Hepatocyte (in vitro differentiated cells): ENCODE results near the gene UBTD1. TPM values are rescaled to one million over a fixed set of nuclear protein-coding genes. Genes with fewer than 3 reads are reported as not detected.

Experiments
- DNase-seq: peaks from one replicate; pipeline ENCODE4 v3.0.0-alpha.2; 2016; ENCODE audit warnings: low spot score
- H2AFZ ChIP-seq: fragments of 200-600 bp; sonication (generic); 2 replicates; pipeline ENCODE4 v1.6.0; 2016; ENCODE audit warnings: antibody characterized with exemption, mild to moderate bottlenecking
- H3K27ac ChIP-seq: fragments of 200-600 bp; sonication (generic); 2 replicates; pipeline ENCODE4 v1.5.1; 2016; ENCODE audit warnings: mild to moderate bottlenecking
- H3K27me3 ChIP-seq: fragments of 200-600 bp; sonication (generic); 2 replicates; pipeline ENCODE4 v1.6.1; 2016
- H3K36me3 ChIP-seq: fragments of 200-600 bp; sonication (generic); replicated peaks from 2 replicates; pipeline ENCODE4 v1.5.1; 2016; ENCODE audit warnings: low read depth; ENCODE audit not compliant: insufficient read depth
- H3K4me1 ChIP-seq: fragments of 200-600 bp; sonication (generic); 2 replicates; pipeline ENCODE4 v1.5.1; 2016; ENCODE audit warnings: mild to moderate bottlenecking, moderate library complexity; ENCODE audit not compliant: insufficient read depth
- H3K4me2 ChIP-seq: fragments of 200-600 bp; sonication (generic); 2 replicates; pipeline ENCODE4 v1.6.0; 2016
- H3K4me3 ChIP-seq: fragments of 200-600 bp; sonication (generic); 2 replicates; pipeline ENCODE4 v1.5.1; 2016; ENCODE audit warnings: mild to moderate bottlenecking
- H3K79me2 ChIP-seq: fragments of 200-600 bp; sonication (generic); 2 replicates; pipeline ENCODE4 v1.6.0; 2017; ENCODE audit warnings: mild to moderate bottlenecking
- H3K9me2 ChIP-seq: fragments of 200-600 bp; sonication (generic); replicated peaks from 2 replicates; pipeline ENCODE4 v1.6.0; 2017; ENCODE audit warnings: mild to moderate bottlenecking; ENCODE audit not compliant: insufficient read depth
- H3K9me3 ChIP-seq: fragments of 200-600 bp; sonication (generic); 2 replicates; pipeline ENCODE4 v1.5.1; 2016; ENCODE audit warnings: low read depth, mild to moderate bottlenecking
- H4K20me1 ChIP-seq: fragments of 200-600 bp; sonication (generic); 2 replicates; pipeline ENCODE4 v1.6.0; 2016; ENCODE audit warnings: mild to moderate bottlenecking; ENCODE audit not compliant: insufficient read depth, poor library complexity, severe bottlenecking
- CTCF ChIP-seq: fragments of 200-600 bp; sonication (generic); IDR thresholded peaks from 2 replicates; pipeline ENCODE4 v1.5.1; 2016; ENCODE audit warnings: antibody characterized with exemption, mild to moderate bottlenecking; ENCODE audit not compliant: poor library complexity
- EZH2 ChIP-seq: fragments of 200-600 bp; sonication (generic); IDR thresholded peaks from 2 replicates; pipeline ENCODE4 v1.6.1; 2016; ENCODE audit warnings: antibody characterized with exemption, mild to moderate bottlenecking, borderline replicate concordance
- EZH2phosphoT487 ChIP-seq: fragments of 200-600 bp; sonication (generic); IDR thresholded peaks from one replicate; pipeline ENCODE4 v1.6.1; 2018; ENCODE audit warnings: antibody characterized with exemption, mild to moderate bottlenecking, low read depth, moderate library complexity; ENCODE audit not compliant: unreplicated experiment, severe bottlenecking
- WGBS: methylation state at CpG from one replicate; pipeline ENCODE4 v1.1.6; 2016; ENCODE audit warnings: low lambda C conversion rate; ENCODE audit errors: missing lambda C conversion rate; 5-methylcytosine and 5-hydroxymethylcytosine counted together
- polyA plus RNA-seq: library from polyadenylated mRNA; unstranded; fragments of >200 nt; fragmentation: Nextera tagmentation; extraction: Ambion mirVana; gene quantifications from 2 replicates; pipeline ENCODE4 v1.2.1, GENCODE V29; 2016
- total RNA-seq: library from RNA; depleted of rRNA; stranded (reverse); fragments of >200 nt; gene quantifications from 2 replicates; pipeline ENCODE4 v1.2.3, GENCODE V29; 2014

The UBTD1 gene
- total and polyA plus RNA-seq, 2 experiments from 2014 or later = 12.8 to 37.0 TPM

GRCh38 chr10:97518301-97519043 is 19.7 kb downstream of the UBTD1 start:
- Histone ChIP-seq H3K9me3 (no peaks in the 10 kb centered on the region), H4K20me1 (no peaks in the 10 kb centered on the region), H3K79me2 (peaks cover 35% of the 10 kb centered on the region), H3K4me1 (no peaks in the 10 kb centered on the region), H3K4me3 (no peak overlapping the region), H3K4me2 (no peak overlapping the region), H3K36me3 (no peaks in the 10 kb centered on the region), H3K27me3 (no peaks in the 10 kb centered on the region), H2AFZ (no peak overlapping the region), H3K27ac (peak overlapping the region; percentile 10), H3K9me2 (no peaks in the 10 kb centered on the region)
- no peak for TF ChIP-seq EZH2
- TF ChIP-seq EZH2phosphoT487 = no peak
- no peak for TF ChIP-seq CTCF
- DNase-seq = peak; percentile 44
- WGBS = 39% methylated on average over 10 of the region's 10 CpGs

- Histone ChIP-seq H3K27ac (no peak overlapping the region), H3K4me1 (no peaks in the 10 kb centered on the region), H3K27me3 (no peaks in the 10 kb centered on the region), H3K9me3 (no peaks in the 10 kb centered on the region), H4K20me1 (no peaks in the 10 kb centered on the region), H3K9me2 (no peaks in the 10 kb centered on the region), H2AFZ (no peak overlapping the region), H3K36me3 (no peaks in the 10 kb centered on the region), H3K4me2 (no peak overlapping the region), H3K4me3 (no peak overlapping the region), H3K79me2 (peaks cover 27% of the 10 kb centered on the region)
- no peak for DNase-seq
- WGBS = 76% methylated on average over 2 of the region's 2 CpGs
- TF ChIP-seq EZH2phosphoT487 = no peak
- no peak for TF ChIP-seq CTCF
Observed at GRCh38 chr10:97519342-97519741, 20.6 kb downstream of the UBTD1 start.

GRCh38 chr10:97520520-97520919 is 21.8 kb downstream of the UBTD1 start:
- Histone ChIP-seq H3K27ac (no peak overlapping the region), H3K9me2 (no peaks in the 10 kb centered on the region), H3K4me3 (no peak overlapping the region), H3K4me2 (no peak overlapping the region), H4K20me1 (no peaks in the 10 kb centered on the region), H3K4me1 (no peaks in the 10 kb centered on the region), H3K36me3 (no peaks in the 10 kb centered on the region), H3K9me3 (no peaks in the 10 kb centered on the region), H3K79me2 (peaks cover 22% of the 10 kb centered on the region), H2AFZ (no peak overlapping the region), H3K27me3 (no peaks in the 10 kb centered on the region)
- WGBS = 92% methylated on average over 5 of the region's 5 CpGs
- TF ChIP-seq CTCF (no peak), EZH2 (no peak), EZH2phosphoT487 (no peak)
- DNase-seq = no peak
